ENCODE results near the gene TRPV2. TPM values are rescaled to one million over a fixed set of nuclear protein-coding genes. Genes with fewer than 3 reads are reported as not detected.

TRPV2 gene
- total RNA-seq, 5 donors from 2014 or later (not counting 1 experiment from before 2014, with no cell fraction given), result 91.3 to 127 (median 122) TPM

- H3K36me3 Mint-ChIP-seq, result peaks cover 35% of the 10 kb centered on the region
Observed at GRCh38 chr17:16423226-16423872, 8.0 kb downstream of the TRPV2 start.

DNA sequence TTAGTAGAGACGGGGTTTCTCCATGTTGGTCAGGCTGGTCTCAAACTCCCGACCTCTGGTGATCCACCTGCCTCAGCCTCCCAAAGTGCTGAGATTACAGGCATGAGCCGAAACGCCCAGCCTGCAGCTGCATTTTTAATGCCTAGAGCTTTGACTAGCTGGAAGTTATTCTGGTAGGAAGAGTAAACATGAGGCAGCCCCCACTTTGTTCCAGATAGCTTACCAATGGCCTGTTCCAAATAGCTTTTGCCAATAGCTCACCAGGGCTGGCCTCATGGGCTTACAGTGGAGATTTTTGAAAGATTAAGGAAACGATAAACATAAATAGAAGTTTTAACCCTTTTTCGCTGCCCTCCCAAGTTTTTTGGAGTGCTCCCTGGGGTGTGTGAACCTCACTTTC is 9.8 kb downstream of the TRPV2 start:
- ATAC-seq (replicated peaks in 1 of 4), result no peak
- 100% methylated on average over 4 of the region's 6 CpGs for WGBS (ENCODE audit: insufficient coverage)
- ChIA-PET POLR2A (no interaction called here), CTCF (no interaction called here)
- Histone ChIP-seq H3K9me3 (no peaks in the 10 kb centered on the region), H3K27ac (ENCODE audit: low read length) (no peak overlapping the region), H3K27me3 (replicated peaks in 1 of 2; ENCODE audit: control insufficient read depth in 2 of 2, extremely low read depth in 1 of 2, insufficient read depth in 2 of 2, low read length in 1 of 2) (no peaks in the 10 kb centered on the region), H3K4me3 (ENCODE audit: control insufficient read depth in 1 of 2, extremely low read depth in 1 of 2, low read length in 1 of 2) (no peak overlapping the region), H3K4me1 (ENCODE audit: control insufficient read depth in 1 of 2, extremely low read depth in 1 of 2, insufficient read depth in 2 of 2, low read length in 2 of 2) (peaks cover 0 to 6% of the 10 kb centered on the region in 2 experiments), H3K36me3 (ENCODE audit: control insufficient read depth in 2 of 2, extremely low read depth in 1 of 2, insufficient read depth in 1 of 2, low read length in 1 of 2) (peaks cover 37 to 71% of the 10 kb centered on the region in 2 donors)
- Mint-ChIP-seq H3K36me3 (peaks cover 32% of the 10 kb centered on the region), H3K9me3 (no peaks in the 10 kb centered on the region), H3K4me1 (peaks cover 10 to 13% (median 13%) of the 10 kb centered on the region in 3 donors), H3K27ac (no peak overlapping the region), H3K4me3 (no peak overlapping the region), H3K27me3 (no peaks in the 10 kb centered on the region)
- no peak for DNase-seq

More at GRCh38 chr17:16423226-16423872, 8.0 kb downstream of the TRPV2 start:
- Mint-ChIP-seq H3K27me3 (no peaks in the 10 kb centered on the region), H3K4me1 (peaks cover 28 to 32% (median 30%) of the 10 kb centered on the region in 3 donors), H3K4me3 (no peak overlapping the region), H3K27ac (peak overlapping the region in 1 of 2 donors; percentile 28), H3K9me3 (no peaks in the 10 kb centered on the region)
- 96% methylated on average over 5 of the region's 10 CpGs for WGBS (ENCODE audit: insufficient coverage)
- CTCF ChIA-PET, result interaction anchor here in 1 of 2 donors (0.6 kb wide), 1 partner anchor 161 kb away, joined by 3 read pairs; no protein-coding TSS in a partner anchor
- no peak overlapping the region for H3K4me3 ChIP-seq (ENCODE audit: control insufficient read depth in 1 of 2, extremely low read depth in 1 of 2, low read length in 1 of 2)
- no peak overlapping the region for H3K27ac ChIP-seq (ENCODE audit: low read length)
- H3K9me3 ChIP-seq, result no peaks in the 10 kb centered on the region
- H3K27me3 ChIP-seq (replicated peaks in 1 of 2; ENCODE audit: control insufficient read depth in 2 of 2, extremely low read depth in 1 of 2, insufficient read depth in 2 of 2, low read length in 1 of 2), result no peaks in the 10 kb centered on the region
- ATAC-seq (replicated peaks in 1 of 4) (no peak), DNase-seq (no peak)
- H3K36me3 ChIP-seq (ENCODE audit: control insufficient read depth in 2 of 2, extremely low read depth in 1 of 2, insufficient read depth in 1 of 2, low read length in 1 of 2), result peaks cover 36 to 79% of the 10 kb centered on the region in 2 donors
- POLR2A ChIA-PET, result interaction anchor here in 1 of 2 donors (0.7 kb wide), 1 partner anchor 1612 kb away, joined by 5 read pairs; no protein-coding TSS in a partner anchor
- H3K4me1 ChIP-seq (ENCODE audit: control insufficient read depth in 1 of 2, extremely low read depth in 1 of 2, insufficient read depth in 2 of 2, low read length in 2 of 2), result peaks cover 3 to 25% of the 10 kb centered on the region in 2 experiments

GRCh38 chr17:16425698-16426659 is 10.6 kb downstream of the TRPV2 start:
- H3K27ac Mint-ChIP-seq, result peak overlapping the region in 1 of 2 donors; percentile 9
- no peaks in the 10 kb centered on the region for H3K27me3 ChIP-seq (replicated peaks in 1 of 2; ENCODE audit: control insufficient read depth in 2 of 2, extremely low read depth in 1 of 2, insufficient read depth in 2 of 2, low read length in 1 of 2)
- no peaks in the 10 kb centered on the region for H3K9me3 Mint-ChIP-seq
- H3K4me3 Mint-ChIP-seq, result no peak overlapping the region
- WGBS (ENCODE audit: insufficient coverage), result 95% methylated on average over 13 of the region's 20 CpGs
- H3K4me1 Mint-ChIP-seq, result peaks cover 2 to 6% (median 6%) of the 10 kb centered on the region in 3 donors
- ATAC-seq (replicated peaks in 1 of 4) (no peak), DNase-seq (no peak)
- H3K4me1 ChIP-seq (ENCODE audit: control insufficient read depth in 1 of 2, extremely low read depth in 1 of 2, insufficient read depth in 2 of 2, low read length in 2 of 2), result peaks cover 0 to 4% of the 10 kb centered on the region in 2 experiments
- CTCF ChIA-PET, result no interaction called here
- H3K27ac ChIP-seq (ENCODE audit: low read length), result no peak overlapping the region
- peaks cover 34% of the 10 kb centered on the region for H3K36me3 Mint-ChIP-seq
- H3K36me3 ChIP-seq (ENCODE audit: control insufficient read depth in 2 of 2, extremely low read depth in 1 of 2, insufficient read depth in 1 of 2, low read length in 1 of 2), result peaks cover 37 to 69% of the 10 kb centered on the region in 2 donors
- POLR2A ChIA-PET, result no interaction called here
- H3K4me3 ChIP-seq (ENCODE audit: control insufficient read depth in 1 of 2, extremely low read depth in 1 of 2, low read length in 1 of 2), result no peak overlapping the region
- H3K9me3 ChIP-seq, result no peaks in the 10 kb centered on the region
- H3K27me3 Mint-ChIP-seq, result no peaks in the 10 kb centered on the region

DNA sequence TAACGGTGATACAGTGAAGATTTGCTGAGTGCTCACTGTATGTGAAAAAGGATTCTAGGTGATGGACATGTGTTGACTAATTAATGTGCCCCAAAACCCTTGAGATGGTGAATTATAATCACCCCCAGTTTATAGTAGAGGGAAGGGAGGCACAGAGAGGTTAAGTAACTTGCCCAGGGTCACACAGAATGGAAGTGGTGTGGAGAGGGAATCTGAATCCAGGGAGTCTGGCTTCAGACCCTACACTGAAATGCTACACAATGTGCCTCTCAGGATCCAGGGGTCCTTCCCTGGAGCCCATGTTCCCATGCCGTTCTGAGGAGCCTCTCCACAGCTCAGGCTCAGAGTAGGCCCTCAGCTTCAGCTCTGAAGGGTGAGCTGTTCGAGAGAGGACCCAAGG is 11.6 kb downstream of the TRPV2 start:
- CTCF ChIA-PET, result interaction anchor here in 1 of 2 donors (1.4 kb wide), 1 partner anchor 95 kb away, joined by 3 read pairs; no protein-coding TSS in a partner anchor
- Mint-ChIP-seq H3K36me3 (peaks cover 34% of the 10 kb centered on the region), H3K9me3 (no peaks in the 10 kb centered on the region)

GRCh38 chr17:16428098-16428882 is 12.9 kb downstream of the TRPV2 start:
- no peaks in the 10 kb centered on the region for H3K4me1 ChIP-seq (ENCODE audit: control insufficient read depth in 1 of 2, extremely low read depth in 1 of 2, insufficient read depth in 2 of 2, low read length in 2 of 2)
- 100% methylated on average over 3 of the region's 15 CpGs for whole genome bisulfite sequencing (ENCODE audit: insufficient coverage)
- no peak overlapping the region for H3K27ac Mint-ChIP-seq
- no peak overlapping the region for H3K4me3 ChIP-seq (ENCODE audit: control insufficient read depth in 1 of 2, extremely low read depth in 1 of 2, low read length in 1 of 2)
- H3K9me3 Mint-ChIP-seq, result no peaks in the 10 kb centered on the region
- no peaks in the 10 kb centered on the region for H3K27me3 ChIP-seq (replicated peaks in 1 of 2; ENCODE audit: control insufficient read depth in 2 of 2, extremely low read depth in 1 of 2, insufficient read depth in 2 of 2, low read length in 1 of 2)
- H3K4me1 Mint-ChIP-seq, result peaks cover 0 to 2% (median 0%) of the 10 kb centered on the region in 3 donors
- CTCF ChIA-PET, result interaction anchor here in 1 of 2 donors (1.1 to 1.8 kb wide), 3 partner anchors 10 to 93 kb away, joined by 3 to 6 read pairs (median 3); no protein-coding TSS in a partner anchor
- peaks cover 31 to 68% of the 10 kb centered on the region in 2 donors for H3K36me3 ChIP-seq (ENCODE audit: control insufficient read depth in 2 of 2, extremely low read depth in 1 of 2, insufficient read depth in 1 of 2, low read length in 1 of 2)
- ATAC-seq (replicated peaks in 1 of 4) (peak; percentile 70 to 79 (median 72)), DNase-seq (peak in 20 of 35 experiments; percentile 13 to 53 (median 34))
- H3K27me3 Mint-ChIP-seq, result no peaks in the 10 kb centered on the region
- H3K36me3 Mint-ChIP-seq, result peaks cover 24% of the 10 kb centered on the region
- H3K27ac ChIP-seq (ENCODE audit: low read length), result no peak overlapping the region
- no peak overlapping the region for H3K4me3 Mint-ChIP-seq
- POLR2A ChIA-PET, result interaction anchor here in 1 of 2 donors (0.7 kb wide), 1 partner anchor 845 kb away, joined by 3 read pairs; no protein-coding TSS in a partner anchor
- no peaks in the 10 kb centered on the region for H3K9me3 ChIP-seq

More for the DNA sequence above, 11.6 kb downstream of the TRPV2 start:
- H3K4me1 ChIP-seq (ENCODE audit: control insufficient read depth in 1 of 2, extremely low read depth in 1 of 2, insufficient read depth in 2 of 2, low read length in 2 of 2), result peaks cover 0 to 4% of the 10 kb centered on the region in 2 experiments
- ATAC-seq (replicated peaks in 1 of 4) (no peak), DNase-seq (no peak)
- POLR2A ChIA-PET, result no interaction called here
- peaks cover 37 to 71% of the 10 kb centered on the region in 2 donors for H3K36me3 ChIP-seq (ENCODE audit: control insufficient read depth in 2 of 2, extremely low read depth in 1 of 2, insufficient read depth in 1 of 2, low read length in 1 of 2)
- Mint-ChIP-seq H3K4me1 (peaks cover 0 to 6% (median 3%) of the 10 kb centered on the region in 3 donors), H3K27me3 (no peaks in the 10 kb centered on the region), H3K27ac (peak overlapping the region in 1 of 2 donors; percentile 16), H3K4me3 (no peak overlapping the region)
- no peak overlapping the region for H3K27ac ChIP-seq (ENCODE audit: low read length)
- no peaks in the 10 kb centered on the region for H3K27me3 ChIP-seq (replicated peaks in 1 of 2; ENCODE audit: control insufficient read depth in 2 of 2, extremely low read depth in 1 of 2, insufficient read depth in 2 of 2, low read length in 1 of 2)
- WGBS (ENCODE audit: insufficient coverage), result 100% methylated on average over 1 of the region's 3 CpGs
- no peak overlapping the region for H3K4me3 ChIP-seq (ENCODE audit: control insufficient read depth in 1 of 2, extremely low read depth in 1 of 2, low read length in 1 of 2)
- no peaks in the 10 kb centered on the region for H3K9me3 ChIP-seq

Measured in T-cell (primary cell).